Esophagus muscularis mucosa (tissue), 4 donors: ENCODE data around the gene SPANXA2. TPM values are rescaled to one million over a fixed set of nuclear protein-coding genes. Genes with fewer than 3 reads are reported as not detected.
"Not testable (repeated sequence)": the region's sequence is repeated elsewhere in the genome, so short reads cannot be mapped to it uniquely, and the experiment has no call there.

Experiments
- DNase-seq: peaks from one replicate; pipeline ENCODE4 v3.0.0-alpha.2; 2017; ENCODE audit errors: extremely low spot score
- H3K27ac ChIP-seq, 4 donors: fragments of 200-600 bp; sonication (generic); replicated peaks in 1 of 4; 1 replicate in 3 of 4; 2 replicates in 1 of 4; pipeline ENCODE4 v1.5.1; 2016 to 2019; ENCODE audit warnings: mild to moderate bottlenecking in 1 of 4
- H3K27me3 ChIP-seq, 4 donors: fragments of 200-600 bp; sonication (generic); one replicate each; pipeline versions ENCODE4 v1.5.1 to v1.6.0; 2016 to 2019
- H3K36me3 ChIP-seq, 4 donors: fragments of 200-600 bp; sonication (generic); one replicate each; pipeline ENCODE4 v1.5.1; 2016 to 2019
- H3K4me1 ChIP-seq, 4 donors: fragments of 200-600 bp; sonication (generic); one replicate each; pipeline ENCODE4 v1.5.1; 2016 to 2019
- H3K4me3 ChIP-seq, 4 donors: fragments of 200-600 bp; sonication (generic); 1 replicate in 2 of 4; 2 replicates in 2 of 4; pipeline ENCODE4 v1.5.1; 2016 to 2019; ENCODE audit warnings: mild to moderate bottlenecking in 4 of 4, moderate library complexity in 1 of 4
- H3K9me3 ChIP-seq, 4 donors: fragments of 200-600 bp; sonication (generic); 1 replicate in 3 of 4; 2 replicates in 1 of 4; pipeline ENCODE4 v1.5.1; 2016 to 2019
- EP300 ChIP-seq: sonication (generic); formaldehyde crosslinking; IDR thresholded peaks from one replicate; pipeline ENCODE4 v1.6.1; 2017; ENCODE audit warnings: antibody characterized with exemption
- POLR2A ChIP-seq: fragments of 450-650 bp; IDR thresholded peaks from one replicate; pipeline ENCODE4 v1.6.1; 2017; ENCODE audit warnings: antibody characterized with exemption, moderate library complexity, mild to moderate bottlenecking, low read depth
- POLR2AphosphoS5 ChIP-seq, 2 donors: sonication (generic); formaldehyde crosslinking; IDR thresholded peaks; one replicate each; pipeline ENCODE4 v1.6.1; 2017; ENCODE audit warnings: antibody characterized with exemption in 2 of 2
- WGBS: methylation state at CpG from one replicate; pipeline ENCODE4 v1.1.5; 2018; 5-methylcytosine and 5-hydroxymethylcytosine counted together
- intact Hi-C: fragments of 100-400 bp; cut with DNase I; formaldehyde crosslinking; loops from one replicate; pipeline ENCODE4 v1.15.1; 2023
- total RNA-seq, 4 donors: library from RNA; depleted of rRNA; stranded (reverse); fragments of >200 nt; gene quantifications; one replicate each; pipeline versions ENCODE4 v1.1.0 to v1.2.1, GENCODE V29; 2016
- TF ChIP-seq, protein P1 (sequence below), 3 experiments: fragments of 200-600 bp in 2 of 3; fragments of 450-650 bp in 1 of 3; sonication (generic) in 2 of 3; IDR thresholded peaks; one replicate each; pipeline ENCODE4 v1.5.1; 2017 to 2019; ENCODE audit warnings: antibody characterized with exemption in 3 of 3, mild to moderate bottlenecking in 2 of 3, moderate library complexity in 1 of 3

The SPANXA2 gene, protein sequence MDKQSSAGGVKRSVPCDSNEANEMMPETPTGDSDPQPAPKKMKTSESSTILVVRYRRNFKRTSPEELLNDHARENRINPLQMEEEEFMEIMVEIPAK
- total RNA-seq: not detected

DNA sequence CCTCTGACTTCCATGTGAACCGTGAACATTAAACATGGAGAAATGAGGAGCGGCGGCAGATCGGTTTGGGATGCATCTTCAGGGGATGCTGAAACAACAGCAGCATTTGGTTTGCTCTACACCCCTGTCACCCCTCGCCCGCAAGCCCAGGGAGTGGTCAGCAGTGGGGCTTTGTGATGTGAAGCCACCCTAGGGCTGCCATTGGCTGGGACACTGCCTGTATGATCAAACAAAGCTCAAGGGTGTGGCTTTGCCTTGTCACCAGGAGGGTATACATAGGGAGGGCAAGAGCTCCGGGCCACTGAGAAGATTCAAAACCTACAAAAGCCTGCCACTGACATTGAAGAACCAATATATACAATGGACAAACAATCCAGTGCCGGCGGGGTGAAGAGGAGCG lies at the start of gene SPANXA2:
Gene SPANXA2, plus strand, starts transcription at position 301 of the 400 bp plus-strand sequence. Its CDS starts 60 bp downstream, at position 361.
- H3K36me3 ChIP-seq, H3K27ac ChIP-seq, H3K9me3 ChIP-seq, H3K4me1 ChIP-seq, intact Hi-C loops, H3K4me3 ChIP-seq, H3K27me3 ChIP-seq, DNase-seq: not testable (repeated sequence)
- no CpG with 5 or more reads among the region's 10 CpGs for WGBS

DNA sequence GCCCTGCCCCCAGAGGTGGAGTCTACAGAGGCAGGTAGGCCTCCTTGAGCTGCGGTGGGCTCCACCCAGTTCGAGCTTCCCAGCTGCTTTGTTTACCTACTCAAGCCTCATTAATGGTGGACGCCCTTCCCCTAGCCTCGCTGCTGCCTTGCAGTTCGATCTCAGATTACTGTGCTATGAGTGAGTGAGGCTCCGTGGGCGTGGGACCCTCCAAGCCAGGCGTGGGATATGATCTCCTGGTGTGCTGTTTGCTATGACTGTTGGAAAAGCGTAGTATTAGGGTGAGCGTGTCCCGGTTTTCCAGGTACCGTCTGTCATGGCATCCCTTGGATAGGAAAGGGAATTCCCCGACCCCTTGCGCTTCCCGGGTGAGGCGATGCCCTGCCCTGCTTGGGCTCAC lies 47.0 kb upstream of the SPANXA2 start:
- H3K27ac ChIP-seq, intact Hi-C loops, H3K27me3 ChIP-seq, H3K36me3 ChIP-seq, H3K4me1 ChIP-seq, H3K4me3 ChIP-seq, H3K9me3 ChIP-seq, DNase-seq: not testable (repeated sequence)
- 94% methylated on average over 3 of the region's 16 CpGs for WGBS

DNA sequence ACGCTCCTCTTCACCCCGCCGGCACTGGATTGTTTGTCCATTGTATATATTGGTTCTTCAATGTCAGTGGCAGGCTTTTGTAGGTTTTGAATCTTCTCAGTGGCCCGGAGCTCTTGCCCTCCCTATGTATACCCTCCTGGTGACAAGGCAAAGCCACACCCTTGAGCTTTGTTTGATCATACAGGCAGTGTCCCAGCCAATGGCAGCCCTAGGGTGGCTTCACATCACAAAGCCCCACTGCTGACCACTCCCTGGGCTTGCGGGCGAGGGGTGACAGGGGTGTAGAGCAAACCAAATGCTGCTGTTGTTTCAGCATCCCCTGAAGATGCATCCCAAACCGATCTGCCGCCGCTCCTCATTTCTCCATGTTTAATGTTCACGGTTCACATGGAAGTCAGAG lies 4.9 kb upstream of the SPANXA2 start, which contains the start of gene SPANXA1:
Gene SPANXA1, minus strand, starts transcription at position 101 of the 400 bp plus-strand sequence. Its CDS starts 60 bp downstream, at position 41.
- H3K4me1 ChIP-seq, intact Hi-C loops, H3K27me3 ChIP-seq, H3K27ac ChIP-seq, H3K4me3 ChIP-seq, H3K9me3 ChIP-seq, H3K36me3 ChIP-seq, DNase-seq: not testable (repeated sequence)
- WGBS: no CpG with 5 or more reads among the region's 10 CpGs

DNA sequence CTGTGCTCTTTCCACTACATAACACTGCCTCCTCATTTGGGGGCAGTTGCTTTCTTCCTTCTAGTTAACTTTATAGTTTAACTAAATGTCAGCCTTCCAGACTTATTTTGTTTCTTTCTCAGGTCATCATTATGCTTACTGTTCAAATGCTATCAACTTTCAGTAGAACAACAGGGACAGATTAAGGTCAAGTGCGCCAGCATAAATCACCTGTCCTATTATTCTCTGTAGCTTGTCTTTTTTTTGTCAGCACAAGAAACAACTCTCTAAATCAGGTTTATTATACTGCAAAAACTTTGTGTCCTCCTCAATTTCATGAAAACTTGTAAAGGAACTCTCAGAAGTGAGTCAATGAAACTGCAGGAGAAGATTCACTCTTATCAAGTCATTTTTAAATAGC lies 19.6 kb downstream of the SPANXA2 start:
- H3K27me3 ChIP-seq: no peaks in the 10 kb centered on the region
- intact Hi-C loops: no loop called here
- no peaks in the 10 kb centered on the region for H3K36me3 ChIP-seq
- H3K27ac ChIP-seq: no peak overlapping the region
- no peaks in the 10 kb centered on the region for H3K4me1 ChIP-seq
- H3K4me3 ChIP-seq: no peak overlapping the region
- no peaks in the 10 kb centered on the region for H3K9me3 ChIP-seq
- DNase-seq: no peak
- 90% methylated on average over 1 of the region's 1 CpG for WGBS
- TF ChIP-seq POLR2A: no peak
- TF ChIP-seq, protein P1, sequence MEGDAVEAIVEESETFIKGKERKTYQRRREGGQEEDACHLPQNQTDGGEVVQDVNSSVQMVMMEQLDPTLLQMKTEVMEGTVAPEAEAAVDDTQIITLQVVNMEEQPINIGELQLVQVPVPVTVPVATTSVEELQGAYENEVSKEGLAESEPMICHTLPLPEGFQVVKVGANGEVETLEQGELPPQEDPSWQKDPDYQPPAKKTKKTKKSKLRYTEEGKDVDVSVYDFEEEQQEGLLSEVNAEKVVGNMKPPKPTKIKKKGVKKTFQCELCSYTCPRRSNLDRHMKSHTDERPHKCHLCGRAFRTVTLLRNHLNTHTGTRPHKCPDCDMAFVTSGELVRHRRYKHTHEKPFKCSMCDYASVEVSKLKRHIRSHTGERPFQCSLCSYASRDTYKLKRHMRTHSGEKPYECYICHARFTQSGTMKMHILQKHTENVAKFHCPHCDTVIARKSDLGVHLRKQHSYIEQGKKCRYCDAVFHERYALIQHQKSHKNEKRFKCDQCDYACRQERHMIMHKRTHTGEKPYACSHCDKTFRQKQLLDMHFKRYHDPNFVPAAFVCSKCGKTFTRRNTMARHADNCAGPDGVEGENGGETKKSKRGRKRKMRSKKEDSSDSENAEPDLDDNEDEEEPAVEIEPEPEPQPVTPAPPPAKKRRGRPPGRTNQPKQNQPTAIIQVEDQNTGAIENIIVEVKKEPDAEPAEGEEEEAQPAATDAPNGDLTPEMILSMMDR (IDR thresholded peaks at IDR 0.05): no peak
- TF ChIP-seq EP300: no peak
- TF ChIP-seq POLR2AphosphoS5 (IDR thresholded peaks at IDR 0.05): no peak

DNA sequence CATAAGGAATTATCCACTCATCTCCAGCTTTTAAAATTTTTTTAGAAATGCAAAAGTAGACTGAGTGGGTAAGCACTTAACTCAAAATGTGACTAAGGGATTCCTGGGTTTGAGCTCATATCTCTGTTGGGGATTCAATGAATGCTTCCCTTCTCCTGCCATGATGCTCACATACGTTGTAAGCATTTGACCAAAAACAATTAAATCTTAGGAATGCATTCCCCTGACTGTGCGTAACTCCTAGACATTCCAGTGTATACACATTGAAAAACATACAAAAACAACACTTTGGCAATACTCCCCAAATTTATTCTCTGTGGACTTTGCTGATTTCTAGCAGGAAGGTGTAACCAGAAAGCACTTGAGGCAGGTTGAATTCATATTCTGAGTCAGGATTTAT lies 29.8 kb downstream of the SPANXA2 start:
- 55% methylated on average over 2 of the region's 2 CpGs for WGBS
- Histone ChIP-seq H3K9me3 (no peaks in the 10 kb centered on the region), H3K4me1 (no peaks in the 10 kb centered on the region), H3K36me3 (no peaks in the 10 kb centered on the region), H3K27me3 (no peaks in the 10 kb centered on the region), H3K27ac (no peak overlapping the region), H3K4me3 (no peak overlapping the region)
- DNase-seq: no peak
- intact Hi-C loops: no loop called here
- TF ChIP-seq, protein P1 (IDR thresholded peaks at IDR 0.05): no peak
- TF ChIP-seq POLR2A: no peak
- TF ChIP-seq EP300: no peak
- TF ChIP-seq POLR2AphosphoS5 (IDR thresholded peaks at IDR 0.05): no peak

DNA sequence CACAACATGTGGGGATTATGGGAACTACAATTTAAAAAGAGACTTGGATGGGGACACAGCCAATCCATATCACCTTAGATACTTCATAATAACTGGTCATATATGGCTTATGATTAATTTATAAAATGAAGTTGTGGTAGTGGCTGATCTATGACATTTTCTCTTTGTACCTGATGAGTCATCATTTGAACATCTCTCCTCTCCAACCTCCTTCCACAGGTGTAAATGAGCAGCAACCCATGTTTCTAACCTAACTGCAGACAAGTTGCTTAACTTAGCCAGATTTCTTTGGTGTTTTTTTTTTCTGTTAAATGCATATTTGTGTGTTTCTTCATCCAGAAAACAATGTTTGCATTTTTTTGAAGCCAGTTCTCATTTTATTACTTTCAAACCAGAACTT lies 42.6 kb downstream of the SPANXA2 start:
- H3K4me1 ChIP-seq: no peaks in the 10 kb centered on the region
- no peak overlapping the region for H3K27ac ChIP-seq
- TF ChIP-seq EP300 (no peak), POLR2A (no peak), POLR2AphosphoS5 (IDR thresholded peaks at IDR 0.05) (no peak)
- TF ChIP-seq, protein P1 (IDR thresholded peaks at IDR 0.05): no peak
- intact Hi-C loops: no loop called here
- no peak overlapping the region for H3K4me3 ChIP-seq
- DNase-seq: no peak
- no peaks in the 10 kb centered on the region for H3K27me3 ChIP-seq
- no peaks in the 10 kb centered on the region for H3K9me3 ChIP-seq
- H3K36me3 ChIP-seq: no peaks in the 10 kb centered on the region
